Lower leg skin (tissue), 3 donors: ENCODE data around the gene NCKAP5.

Source experiments
- POLR2A ChIP-seq, 2 donors: fragments of 450-650 bp; IDR thresholded peaks; one replicate each; pipeline ENCODE4 v1.6.1; 2016 to 2017; ENCODE audit warnings: antibody characterized with exemption in 2 of 2, mild to moderate bottlenecking in 1 of 2, moderate library complexity in 1 of 2
- TF ChIP-seq, protein P1 (sequence below), 3 donors: fragments of 450-650 bp; IDR thresholded peaks; one replicate each; pipeline ENCODE4 v1.5.1; 2016; ENCODE audit warnings: antibody characterized with exemption in 3 of 3, mild to moderate bottlenecking in 3 of 3, moderate library complexity in 2 of 3

DNA sequence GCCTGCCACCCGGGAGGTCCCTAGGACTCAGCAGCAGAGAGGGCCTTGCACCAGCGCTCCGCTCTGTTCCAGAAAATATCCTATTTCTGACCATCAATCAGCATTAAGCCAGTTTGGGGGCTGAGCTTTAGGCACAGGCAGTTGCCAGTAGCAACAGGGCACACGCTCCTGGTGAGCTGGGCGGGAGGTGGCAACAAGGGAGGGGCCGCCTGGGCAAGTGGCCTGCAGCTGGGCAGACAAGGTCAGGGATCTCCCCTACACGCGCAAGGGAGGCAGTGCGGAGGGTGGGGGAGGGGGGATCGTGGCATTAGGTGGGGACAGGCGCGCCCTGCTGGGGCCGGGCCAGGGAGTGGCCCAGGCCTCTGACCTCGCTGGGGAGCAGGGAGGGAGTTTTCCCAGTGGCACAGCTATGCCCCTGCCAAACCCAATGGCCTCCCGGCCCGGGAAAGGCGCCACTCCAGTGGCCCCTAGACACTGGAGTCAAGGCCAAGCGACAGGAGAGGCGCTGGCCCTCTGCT lies 302.8 kb downstream of the NCKAP5 start:
- TF ChIP-seq, protein P1, sequence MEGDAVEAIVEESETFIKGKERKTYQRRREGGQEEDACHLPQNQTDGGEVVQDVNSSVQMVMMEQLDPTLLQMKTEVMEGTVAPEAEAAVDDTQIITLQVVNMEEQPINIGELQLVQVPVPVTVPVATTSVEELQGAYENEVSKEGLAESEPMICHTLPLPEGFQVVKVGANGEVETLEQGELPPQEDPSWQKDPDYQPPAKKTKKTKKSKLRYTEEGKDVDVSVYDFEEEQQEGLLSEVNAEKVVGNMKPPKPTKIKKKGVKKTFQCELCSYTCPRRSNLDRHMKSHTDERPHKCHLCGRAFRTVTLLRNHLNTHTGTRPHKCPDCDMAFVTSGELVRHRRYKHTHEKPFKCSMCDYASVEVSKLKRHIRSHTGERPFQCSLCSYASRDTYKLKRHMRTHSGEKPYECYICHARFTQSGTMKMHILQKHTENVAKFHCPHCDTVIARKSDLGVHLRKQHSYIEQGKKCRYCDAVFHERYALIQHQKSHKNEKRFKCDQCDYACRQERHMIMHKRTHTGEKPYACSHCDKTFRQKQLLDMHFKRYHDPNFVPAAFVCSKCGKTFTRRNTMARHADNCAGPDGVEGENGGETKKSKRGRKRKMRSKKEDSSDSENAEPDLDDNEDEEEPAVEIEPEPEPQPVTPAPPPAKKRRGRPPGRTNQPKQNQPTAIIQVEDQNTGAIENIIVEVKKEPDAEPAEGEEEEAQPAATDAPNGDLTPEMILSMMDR (IDR thresholded peaks at IDR 0.05): no peak
- TF ChIP-seq POLR2A (IDR thresholded peaks at IDR 0.05): no peak
